GM12872 (cell line): Measurements from ENCODE around the gene CD180.

Source experiments
- CTCF ChIP-seq: IDR thresholded peaks from 3 replicates; pipeline ENCODE4 v1.5.1; 2011; ENCODE audit warnings: low read depth, mild to moderate bottlenecking, low read length, moderate library complexity; ENCODE audit not compliant: insufficient read depth

Gene CD180

GRCh38 chr5:67201897-67202549, 5.4 kb upstream of the CD180 start:
- TF ChIP-seq CTCF, result no peak

- no peak for TF ChIP-seq CTCF
Observed at GRCh38 chr5:67200809-67201562, 4.4 kb upstream of the CD180 start.

GRCh38 chr5:67199859-67200258, 3.3 kb upstream of the CD180 start:
- no peak for TF ChIP-seq CTCF

- TF ChIP-seq CTCF, result no peak
Observed at GRCh38 chr5:67198917-67199316, 2.3 kb upstream of the CD180 start.

GRCh38 chr5:67197536-67197935, 937 bp upstream of the CD180 start:
- no peak for TF ChIP-seq CTCF

- no peak for TF ChIP-seq CTCF
Observed at GRCh38 chr5:67195406-67196275, 958 bp downstream of the CD180 start.

GRCh38 chr5:67194166-67194565, 2.4 kb downstream of the CD180 start:
- no peak for TF ChIP-seq CTCF
